Measurements from ENCODE around the gene VPS39. TPM values are rescaled to one million over a fixed set of nuclear protein-coding genes. Genes with fewer than 3 reads are reported as not detected.
A peak's percentile ranks its signal among the peaks of the same experiment; 100 is the strongest.

The VPS39 gene
- total RNA-seq, 1 donor: 69.1 TPM

DNA sequence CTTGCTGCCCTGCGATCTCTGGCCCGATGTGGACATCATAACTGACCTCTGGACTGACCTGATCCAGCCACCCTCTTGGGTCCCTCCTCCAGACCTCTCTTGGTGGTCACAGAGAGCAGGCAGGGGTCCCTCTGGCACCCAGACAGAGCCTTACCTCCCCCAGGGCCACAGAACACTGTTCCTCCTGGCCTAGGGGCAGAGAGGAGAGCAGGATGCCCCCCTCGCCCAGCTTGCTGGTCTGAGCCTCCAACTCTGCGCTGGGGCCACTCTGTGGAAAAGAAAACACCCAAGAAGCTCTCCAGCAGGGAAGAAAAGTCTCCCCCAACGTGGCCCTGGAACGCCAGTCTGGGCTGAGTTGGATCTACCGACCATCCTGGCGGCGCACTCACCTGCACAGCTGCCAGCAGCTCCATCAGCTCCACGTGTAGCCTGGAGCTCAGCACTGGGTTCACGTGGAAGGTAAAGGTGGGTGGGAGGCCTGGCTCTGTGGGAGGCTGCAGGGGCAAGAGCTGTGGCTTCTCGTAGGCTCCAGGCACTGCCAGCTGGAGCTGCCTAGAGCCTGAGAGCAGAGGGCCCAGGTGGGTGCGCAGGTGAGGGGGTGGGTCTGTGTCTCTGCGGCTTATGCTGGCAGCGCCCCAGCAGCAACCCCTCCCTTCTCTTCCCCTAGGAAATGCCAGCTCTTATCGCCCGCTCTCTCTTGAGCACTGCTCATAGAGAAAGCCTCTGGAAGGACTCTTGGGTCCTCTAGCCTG lies 57.7 kb downstream of the VPS39 start:
- Histone ChIP-seq H3K4me1 (ENCODE audit: insufficient read depth, low read length) (peaks cover 14% of the 10 kb centered on the region), H3K27me3 (ENCODE audit: insufficient read depth, low read length) (no peaks in the 10 kb centered on the region), H3K36me3 (ENCODE audit: insufficient read depth, low read length) (no peaks in the 10 kb centered on the region), H3K27ac (ENCODE audit: low read depth, low read length) (no peak overlapping the region), H4K20me1 (ENCODE audit: insufficient read depth, low read length) (no peaks in the 10 kb centered on the region), H3K4me2 (ENCODE audit: insufficient read depth, low read length) (no peak overlapping the region), H2AFZ (ENCODE audit: low read length) (no peak overlapping the region), H3K79me2 (ENCODE audit: insufficient read depth, low read length) (no peaks in the 10 kb centered on the region), H3K4me3 (ENCODE audit: insufficient read depth, low read length) (no peak overlapping the region), H3K9me3 (ENCODE audit: low read depth, low read length) (no peaks in the 10 kb centered on the region)
- TF ChIP-seq, protein P1, sequence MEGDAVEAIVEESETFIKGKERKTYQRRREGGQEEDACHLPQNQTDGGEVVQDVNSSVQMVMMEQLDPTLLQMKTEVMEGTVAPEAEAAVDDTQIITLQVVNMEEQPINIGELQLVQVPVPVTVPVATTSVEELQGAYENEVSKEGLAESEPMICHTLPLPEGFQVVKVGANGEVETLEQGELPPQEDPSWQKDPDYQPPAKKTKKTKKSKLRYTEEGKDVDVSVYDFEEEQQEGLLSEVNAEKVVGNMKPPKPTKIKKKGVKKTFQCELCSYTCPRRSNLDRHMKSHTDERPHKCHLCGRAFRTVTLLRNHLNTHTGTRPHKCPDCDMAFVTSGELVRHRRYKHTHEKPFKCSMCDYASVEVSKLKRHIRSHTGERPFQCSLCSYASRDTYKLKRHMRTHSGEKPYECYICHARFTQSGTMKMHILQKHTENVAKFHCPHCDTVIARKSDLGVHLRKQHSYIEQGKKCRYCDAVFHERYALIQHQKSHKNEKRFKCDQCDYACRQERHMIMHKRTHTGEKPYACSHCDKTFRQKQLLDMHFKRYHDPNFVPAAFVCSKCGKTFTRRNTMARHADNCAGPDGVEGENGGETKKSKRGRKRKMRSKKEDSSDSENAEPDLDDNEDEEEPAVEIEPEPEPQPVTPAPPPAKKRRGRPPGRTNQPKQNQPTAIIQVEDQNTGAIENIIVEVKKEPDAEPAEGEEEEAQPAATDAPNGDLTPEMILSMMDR (IDR thresholded peaks at IDR 0.05; ENCODE audit: extremely low read depth, low read depth, low read length): no peak
- DNase-seq (ENCODE audit: insufficient read length, low spot score, missing footprints): peak; percentile 71

DNA sequence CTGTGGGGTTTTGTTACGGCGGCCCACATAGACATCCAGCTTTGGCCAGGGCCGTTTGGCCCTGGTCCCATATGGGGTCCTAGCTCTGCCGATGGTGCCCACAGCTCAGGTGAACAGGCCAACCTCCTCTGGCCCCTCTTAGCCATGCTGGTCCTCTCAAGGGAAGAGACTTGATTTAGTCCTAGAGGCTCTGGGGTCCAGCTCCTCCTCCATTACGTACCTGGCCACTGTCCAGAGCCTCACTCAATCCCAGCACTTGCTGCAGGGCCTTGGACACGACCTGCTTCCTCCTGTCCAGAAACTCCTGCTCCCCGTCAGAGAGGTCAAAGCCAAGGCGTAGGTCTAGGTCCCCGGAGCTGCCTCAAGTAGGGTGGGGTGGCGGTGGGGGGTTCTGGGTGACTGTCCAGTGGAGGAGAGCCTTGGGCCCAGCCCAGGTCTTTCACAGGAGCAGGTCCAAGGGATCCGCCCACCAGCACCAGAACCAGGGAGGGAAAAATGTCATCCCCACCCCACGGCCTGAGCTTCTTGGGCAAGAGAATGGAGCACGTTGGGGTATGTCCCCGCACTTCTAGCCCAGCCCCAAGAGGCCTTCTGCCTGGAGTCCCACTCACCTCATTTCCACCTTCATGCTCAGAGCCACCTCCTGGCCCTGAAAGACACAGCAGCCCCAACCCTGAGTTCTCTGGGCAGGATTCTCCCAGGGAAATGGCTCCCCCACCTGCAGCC lies 58.4 kb downstream of the VPS39 start:
- H3K9me3 ChIP-seq (ENCODE audit: low read depth, low read length): no peaks in the 10 kb centered on the region
- H3K36me3 ChIP-seq (ENCODE audit: insufficient read depth, low read length): no peaks in the 10 kb centered on the region
- H4K20me1 ChIP-seq (ENCODE audit: insufficient read depth, low read length): no peaks in the 10 kb centered on the region
- no peak overlapping the region for H3K4me3 ChIP-seq (ENCODE audit: insufficient read depth, low read length)
- no peaks in the 10 kb centered on the region for H3K79me2 ChIP-seq (ENCODE audit: insufficient read depth, low read length)
- H3K27me3 ChIP-seq (ENCODE audit: insufficient read depth, low read length): no peaks in the 10 kb centered on the region
- no peak overlapping the region for H3K4me2 ChIP-seq (ENCODE audit: insufficient read depth, low read length)
- TF ChIP-seq, protein P1 (IDR thresholded peaks at IDR 0.05; ENCODE audit: extremely low read depth, low read depth, low read length): no peak
- no peak overlapping the region for H3K27ac ChIP-seq (ENCODE audit: low read depth, low read length)
- H2AFZ ChIP-seq (ENCODE audit: low read length): no peak overlapping the region
- H3K4me1 ChIP-seq (ENCODE audit: insufficient read depth, low read length): peaks cover 14% of the 10 kb centered on the region
- DNase-seq (ENCODE audit: insufficient read length, low spot score, missing footprints): no peak

DNA sequence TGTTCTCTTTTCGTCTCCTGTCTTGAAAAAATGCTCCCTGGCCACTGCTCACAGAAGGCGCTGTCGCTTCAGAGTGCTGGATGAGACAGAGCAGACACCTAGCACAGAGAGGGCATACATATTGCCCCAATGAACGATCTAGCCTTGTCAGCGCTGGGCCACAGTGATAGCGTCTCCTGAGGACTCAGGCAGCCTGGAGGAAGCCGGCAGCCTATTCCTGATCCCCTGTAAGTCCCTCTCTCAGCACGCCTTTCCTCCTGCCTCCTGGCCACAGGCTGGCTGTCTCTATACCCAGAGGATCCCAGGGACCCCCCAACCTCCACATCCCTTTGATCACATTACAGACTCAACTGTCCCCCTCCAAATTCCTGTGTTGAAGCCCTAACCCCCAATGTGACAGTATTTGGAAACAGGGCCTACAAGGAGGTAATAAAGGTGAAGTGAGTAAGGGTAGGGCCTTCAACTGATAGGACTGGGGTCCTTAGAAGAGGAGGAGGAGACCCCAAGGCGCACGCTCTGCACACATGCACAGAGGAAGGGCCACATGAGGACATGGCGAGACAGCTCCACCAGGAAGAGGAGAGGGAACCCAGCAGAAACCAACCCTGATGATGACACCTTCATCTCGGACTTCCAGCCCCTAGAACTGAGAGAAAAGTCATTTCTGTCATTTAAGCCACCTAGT lies 59.2 kb downstream of the VPS39 start:
- peaks cover 14% of the 10 kb centered on the region for H3K4me1 ChIP-seq (ENCODE audit: insufficient read depth, low read length)
- DNase-seq (ENCODE audit: insufficient read length, low spot score, missing footprints): peak; percentile 84
- H3K79me2 ChIP-seq (ENCODE audit: insufficient read depth, low read length): no peaks in the 10 kb centered on the region
- H3K4me3 ChIP-seq (ENCODE audit: insufficient read depth, low read length): no peak overlapping the region
- no peak overlapping the region for H3K27ac ChIP-seq (ENCODE audit: low read depth, low read length)
- H3K9me3 ChIP-seq (ENCODE audit: low read depth, low read length): no peaks in the 10 kb centered on the region
- H2AFZ ChIP-seq (ENCODE audit: low read length): no peak overlapping the region
- H3K36me3 ChIP-seq (ENCODE audit: insufficient read depth, low read length): no peaks in the 10 kb centered on the region
- peaks cover 5% of the 10 kb centered on the region for H3K27me3 ChIP-seq (ENCODE audit: insufficient read depth, low read length)
- H3K4me2 ChIP-seq (ENCODE audit: insufficient read depth, low read length): no peak overlapping the region
- TF ChIP-seq, protein P1 (IDR thresholded peaks at IDR 0.05; ENCODE audit: extremely low read depth, low read depth, low read length): no peak
- no peaks in the 10 kb centered on the region for H4K20me1 ChIP-seq (ENCODE audit: insufficient read depth, low read length)

DNA sequence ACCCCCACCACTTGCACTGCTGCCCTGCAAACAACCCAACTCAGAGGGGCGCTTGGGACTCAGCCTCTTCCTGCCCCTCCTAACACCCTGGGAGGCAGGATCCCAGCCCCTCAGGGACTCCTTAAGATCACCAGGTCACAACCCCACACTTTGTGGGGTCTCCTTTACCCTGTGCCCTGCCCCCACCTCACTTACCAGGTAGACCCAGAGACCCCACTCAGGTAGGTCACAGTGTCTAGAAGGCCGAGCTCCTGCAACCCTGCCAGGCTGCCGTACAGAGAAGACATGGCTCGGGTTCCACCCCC lies 60.7 kb downstream of the VPS39 start:
- DNase-seq (ENCODE audit: insufficient read length, low spot score, missing footprints): no peak
- H3K4me3 ChIP-seq (ENCODE audit: insufficient read depth, low read length): no peak overlapping the region
- no peaks in the 10 kb centered on the region for H3K36me3 ChIP-seq (ENCODE audit: insufficient read depth, low read length)
- no peak overlapping the region for H3K4me2 ChIP-seq (ENCODE audit: insufficient read depth, low read length)
- peaks cover 14% of the 10 kb centered on the region for H3K27me3 ChIP-seq (ENCODE audit: insufficient read depth, low read length)
- no peaks in the 10 kb centered on the region for H3K9me3 ChIP-seq (ENCODE audit: low read depth, low read length)
- H3K27ac ChIP-seq (ENCODE audit: low read depth, low read length): no peak overlapping the region
- no peak overlapping the region for H2AFZ ChIP-seq (ENCODE audit: low read length)
- no peaks in the 10 kb centered on the region for H3K79me2 ChIP-seq (ENCODE audit: insufficient read depth, low read length)
- TF ChIP-seq, protein P1 (IDR thresholded peaks at IDR 0.05; ENCODE audit: extremely low read depth, low read depth, low read length): no peak
- peaks cover 14% of the 10 kb centered on the region for H3K4me1 ChIP-seq (ENCODE audit: insufficient read depth, low read length)
- no peaks in the 10 kb centered on the region for H4K20me1 ChIP-seq (ENCODE audit: insufficient read depth, low read length)

All from osteoblast (primary cell).